Sigmoid colon (tissue), 4 donors: ENCODE results near the gene PNN.

ENCODE experiments used
- CTCF ChIP-seq, 4 experiments: fragments of 450-650 bp in 3 of 4; fragments of 200-600 bp in 1 of 4; IDR thresholded peaks; one replicate each; pipeline ENCODE4 v1.5.1; 2016 to 2019; ENCODE audit warnings: antibody characterized with exemption in 4 of 4, mild to moderate bottlenecking in 3 of 4, moderate library complexity in 2 of 4
- EP300 ChIP-seq, 4 donors: sonication (generic); formaldehyde crosslinking; IDR thresholded peaks; one replicate each; pipeline ENCODE4 v1.6.1; 2017; ENCODE audit warnings: antibody characterized with exemption in 4 of 4
- POLR2A ChIP-seq, 2 donors: fragments of 450-650 bp; IDR thresholded peaks; one replicate each; pipeline ENCODE4 v1.6.1; 2016; ENCODE audit warnings: antibody characterized with exemption in 2 of 2, mild to moderate bottlenecking in 2 of 2, moderate library complexity in 2 of 2
- POLR2AphosphoS5 ChIP-seq, 4 donors: sonication (generic); formaldehyde crosslinking; IDR thresholded peaks; one replicate each; pipeline ENCODE4 v1.6.1; 2017; ENCODE audit warnings: antibody characterized with exemption in 4 of 4

GRCh38 chr14:39229222-39229543 lies 54.1 kb downstream of the PNN start:
- no peak for TF ChIP-seq POLR2A (IDR thresholded peaks at IDR 0.05)
- TF ChIP-seq CTCF (IDR thresholded peaks at IDR 0.05), result no peak
- no peak for TF ChIP-seq POLR2AphosphoS5 (IDR thresholded peaks at IDR 0.05)
- no peak for TF ChIP-seq EP300 (IDR thresholded peaks at IDR 0.05)
